Testis (tissue), 2 donors: ENCODE data around the gene SLC1A1.

Experiments
- CTCF ChIP-seq, 3 experiments: fragments of 450-650 bp in 2 of 3; fragments of 200-600 bp in 1 of 3; sonication (generic) in 1 of 3; IDR thresholded peaks; one replicate each; pipeline ENCODE4 v1.5.1; 2016 to 2019; ENCODE audit warnings: antibody characterized with exemption in 3 of 3, mild to moderate bottlenecking in 2 of 3, moderate library complexity in 1 of 3
- POLR2A ChIP-seq: fragments of 450-650 bp; IDR thresholded peaks from one replicate; pipeline ENCODE4 v1.6.1; 2017; ENCODE audit warnings: antibody characterized with exemption, mild to moderate bottlenecking, moderate library complexity

- no peak for TF ChIP-seq CTCF (IDR thresholded peaks at IDR 0.05)
- TF ChIP-seq POLR2A, result no peak
Measured at GRCh38 chr9:4507306-4508130, 17.2 kb downstream of the SLC1A1 start.
